ENCODE measurements around the gene JARID2. TPM values are rescaled to one million over a fixed set of nuclear protein-coding genes. Genes with fewer than 3 reads are reported as not detected.
A peak's percentile ranks its signal among the peaks of the same experiment; 100 is the strongest.

Gene JARID2
- total and polyA plus RNA-seq, 9 of the 15 experiments (the other 6 are each of a cell fraction or from before 2014, with no cell fraction given): 5.0 to 29.0 (median 15.6) TPM

- TF ChIP-seq, protein P1, sequence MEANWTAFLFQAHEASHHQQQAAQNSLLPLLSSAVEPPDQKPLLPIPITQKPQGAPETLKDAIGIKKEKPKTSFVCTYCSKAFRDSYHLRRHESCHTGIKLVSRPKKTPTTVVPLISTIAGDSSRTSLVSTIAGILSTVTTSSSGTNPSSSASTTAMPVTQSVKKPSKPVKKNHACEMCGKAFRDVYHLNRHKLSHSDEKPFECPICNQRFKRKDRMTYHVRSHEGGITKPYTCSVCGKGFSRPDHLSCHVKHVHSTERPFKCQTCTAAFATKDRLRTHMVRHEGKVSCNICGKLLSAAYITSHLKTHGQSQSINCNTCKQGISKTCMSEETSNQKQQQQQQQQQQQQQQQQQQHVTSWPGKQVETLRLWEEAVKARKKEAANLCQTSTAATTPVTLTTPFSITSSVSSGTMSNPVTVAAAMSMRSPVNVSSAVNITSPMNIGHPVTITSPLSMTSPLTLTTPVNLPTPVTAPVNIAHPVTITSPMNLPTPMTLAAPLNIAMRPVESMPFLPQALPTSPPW (CRISPR knock-in tag; IDR thresholded peaks at IDR 0.05): no peak
- no peak for TF ChIP-seq SMC3 (conservative IDR thresholded peaks at IDR 0.05; ENCODE audit: insufficient read depth, low read depth, low read length)
- TF ChIP-seq CREBBP (IDR thresholded peaks at IDR 0.05; ENCODE audit: low read depth, low read length): no peak
- no peak for TF ChIP-seq YBX1 (IDR thresholded peaks at IDR 0.05)
- TF ChIP-seq NR2C1 (IDR thresholded peaks at IDR 0.05): no peak
- 0 out of 2 replicates have a peak, but pooled peaks have one; percentile 44 for TF ChIP-seq NR2C1 (tag; IDR thresholded peaks at IDR 0.05)
- TF ChIP-seq E2F8 (IDR thresholded peaks at IDR 0.05; ENCODE audit: low read depth, partially characterized antibody): no peak
- TF ChIP-seq JUND (IDR thresholded peaks at IDR 0.05; ENCODE audit: borderline replicate concordance, low read depth, low read length): peak; percentile 79
- no peak for TF ChIP-seq JUND (tag; IDR thresholded peaks at IDR 0.05; ENCODE audit: borderline replicate concordance, low read depth, low read length)
- TF ChIP-seq GTF2F1 (IDR thresholded peaks at IDR 0.05; ENCODE audit: low read depth, low read length): no peak
- no peak for TF ChIP-seq MTF1 (CRISPR knock-in tag; IDR thresholded peaks at IDR 0.05; ENCODE audit: borderline replicate concordance)
- TF ChIP-seq USF1 (CRISPR knock-in tag; IDR thresholded peaks at IDR 0.05): no peak
- no peak for TF ChIP-seq SPI1 (IDR thresholded peaks at IDR 0.05; ENCODE audit: borderline replicate concordance, low read depth, low read length)
- TF ChIP-seq PPARD (CRISPR knock-in tag; IDR thresholded peaks at IDR 0.05): no peak
- no peak for TF ChIP-seq KLF1 (tag; IDR thresholded peaks at IDR 0.05)
- TF ChIP-seq, protein P2, sequence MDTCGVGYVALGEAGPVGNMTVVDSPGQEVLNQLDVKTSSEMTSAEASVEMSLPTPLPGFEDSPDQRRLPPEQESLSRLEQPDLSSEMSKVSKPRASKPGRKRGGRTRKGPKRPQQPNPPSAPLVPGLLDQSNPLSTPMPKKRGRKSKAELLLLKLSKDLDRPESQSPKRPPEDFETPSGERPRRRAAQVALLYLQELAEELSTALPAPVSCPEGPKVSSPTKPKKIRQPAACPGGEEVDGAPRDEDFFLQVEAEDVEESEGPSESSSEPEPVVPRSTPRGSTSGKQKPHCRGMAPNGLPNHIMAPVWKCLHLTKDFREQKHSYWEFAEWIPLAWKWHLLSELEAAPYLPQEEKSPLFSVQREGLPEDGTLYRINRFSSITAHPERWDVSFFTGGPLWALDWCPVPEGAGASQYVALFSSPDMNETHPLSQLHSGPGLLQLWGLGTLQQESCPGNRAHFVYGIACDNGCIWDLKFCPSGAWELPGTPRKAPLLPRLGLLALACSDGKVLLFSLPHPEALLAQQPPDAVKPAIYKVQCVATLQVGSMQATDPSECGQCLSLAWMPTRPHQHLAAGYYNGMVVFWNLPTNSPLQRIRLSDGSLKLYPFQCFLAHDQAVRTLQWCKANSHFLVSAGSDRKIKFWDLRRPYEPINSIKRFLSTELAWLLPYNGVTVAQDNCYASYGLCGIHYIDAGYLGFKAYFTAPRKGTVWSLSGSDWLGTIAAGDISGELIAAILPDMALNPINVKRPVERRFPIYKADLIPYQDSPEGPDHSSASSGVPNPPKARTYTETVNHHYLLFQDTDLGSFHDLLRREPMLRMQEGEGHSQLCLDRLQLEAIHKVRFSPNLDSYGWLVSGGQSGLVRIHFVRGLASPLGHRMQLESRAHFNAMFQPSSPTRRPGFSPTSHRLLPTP (IDR thresholded peaks at IDR 0.05; ENCODE audit: borderline replicate concordance, extremely low read depth, insufficient read length): no peak
These were observed 307.9 kb downstream of the JARID2 start (continued) for GRCh38 chr6:15553736-15554294.

All from K562 (cell line).